GM12878 (cell line): ENCODE data around the gene DNAAF3. TPM values are rescaled to one million over a fixed set of nuclear protein-coding genes. Genes with fewer than 3 reads are reported as not detected.
A peak's percentile ranks its signal among the peaks of the same experiment; 100 is the strongest.

Experiments
- ETV6 ChIP-seq, 2 experiments: fragments of 450-650 bp in 1 of 2; IDR thresholded peaks in 1 of 2; conservative IDR thresholded peaks in 1 of 2; 2 replicates each; pipeline ENCODE4 v1.6.1; 2014; ENCODE audit warnings: antibody characterized with exemption in 1 of 2, borderline replicate concordance in 1 of 2, low read depth in 1 of 2, mild to moderate bottlenecking in 1 of 2, moderate library complexity in 1 of 2
- HCFC1 ChIP-seq: fragments of 150-350 bp; IDR thresholded peaks from 2 replicates; pipeline ENCODE4 v1.6.1; 2014; ENCODE audit warnings: low read length
- IKZF1 ChIP-seq: fragments of 450-650 bp; conservative IDR thresholded peaks from 2 replicates; pipeline ENCODE4 v1.6.1; 2017; ENCODE audit warnings: antibody characterized with exemption, mild to moderate bottlenecking
- MAX ChIP-seq: IDR thresholded peaks from 2 replicates; pipeline ENCODE4 v1.6.1; 2012; ENCODE audit warnings: low read depth, low read length, improper control_type of control experiment
- RUNX3 ChIP-seq: IDR thresholded peaks from 2 replicates; pipeline ENCODE4 v1.6.1; 2012; ENCODE audit warnings: low read length, inconsistent platforms
- YY1 ChIP-seq: IDR thresholded peaks from 2 replicates; pipeline ENCODE4 v1.6.1; 2011; ENCODE audit warnings: low read depth, mild to moderate bottlenecking, low read length
- ZBTB40 ChIP-seq: fragments of 450-650 bp; IDR thresholded peaks from 2 replicates; pipeline ENCODE4 v1.6.1; 2016; ENCODE audit warnings: mild to moderate bottlenecking, moderate library complexity, borderline replicate concordance
- ZNF24 ChIP-seq: fragments of 450-650 bp; IDR thresholded peaks from 2 replicates; pipeline ENCODE4 v1.6.1; 2017; ENCODE audit warnings: antibody characterized with exemption, mild to moderate bottlenecking
- ZNF687 ChIP-seq: fragments of 450-650 bp; IDR thresholded peaks from 2 replicates; pipeline ENCODE4 v1.6.1; 2017; ENCODE audit warnings: mild to moderate bottlenecking, moderate library complexity
- polyA plus RNA-seq, 11 experiments: library from polyadenylated mRNA; depleted of rRNA in 4 of 11; unstranded in 6 of 11; stranded (reverse) in 5 of 11; fragments of >200 nt; fragmentation: Nextera tagmentation in 4 of 11; fragmentation: Illumina TruSeq in 1 of 11; extraction: Ambion mirVana in 4 of 11; extraction: Trizol in 1 of 11; gene quantifications; 1 replicate in 1 of 11; 2 replicates in 10 of 11; pipeline versions ENCODE4 v1.2.1 to v1.2.3, GENCODE V29; 2011 to 2016; ENCODE audit warnings: inconsistent platforms in 2 of 11, missing spikeins in 2 of 11, low read depth in 1 of 11
- total RNA-seq, 4 experiments: library from RNA; depleted of rRNA in 3 of 4; stranded (reverse); fragments of >200 nt in 3 of 4; fragmentation: Illumina TruSeq in 1 of 4; extraction: Trizol in 1 of 4; gene quantifications; 2 replicates each; pipeline versions ENCODE4 v1.2.1 to v1.2.3, GENCODE V29; 2013 to 2021

DNAAF3 gene
- total and polyA plus RNA-seq, 10 of the 15 experiments (the other 5 are each of a cell fraction or from before 2014, with no cell fraction given) = not detected

GRCh38 chr19:55118401-55118991, 47.9 kb downstream of the DNAAF3 start (continued):
- TF ChIP-seq ZNF687 (0 out of 2 replicates have a peak, but pooled peaks have one; percentile 25), ZNF24 (peak; percentile 94), YY1 (0 out of 2 replicates have a peak, but pooled peaks have one; percentile 36), RUNX3 (peak; percentile 62), IKZF1 (peak; percentile 16; the same call in 1 of the 2 replicates), HCFC1 (peak; percentile 36), ETV6 (conservative IDR thresholded peaks at IDR 0.05 in 1 of 2, IDR thresholded peaks at IDR 0.05 in 1 of 2; ENCODE audit: borderline replicate concordance in 1 of 2, low read depth in 1 of 2) (no peak), MAX (no peak), ZBTB40 (no peak)
